Mesenchymal stem cell (in vitro differentiated cells and primary cell): ENCODE results near the gene CORO2B.
A peak's percentile ranks its signal among the peaks of the same experiment; 100 is the strongest.

Experiments
- DNase-seq: peaks from one replicate; pipeline ENCODE4 v3.0.0-alpha.2; 2013
- H2AFZ ChIP-seq: one replicate; pipeline ENCODE4 v1.6.1; 2013; ENCODE audit warnings: low read depth, mild to moderate bottlenecking, control low read depth, inconsistent platforms, low read length, moderate library complexity
- H2AK5ac ChIP-seq: 2 replicates; pipeline ENCODE4 v1.6.1; 2013; ENCODE audit warnings: low read length, moderate library complexity, mild to moderate bottlenecking, inconsistent platforms; ENCODE audit not compliant: severe bottlenecking
- H2BK120ac ChIP-seq: one replicate; pipeline ENCODE4 v1.6.1; 2013; ENCODE audit warnings: low read depth, mild to moderate bottlenecking, inconsistent platforms, low read length, moderate library complexity
- H2BK12ac ChIP-seq, 2 experiments: one replicate each; pipeline ENCODE4 v1.6.1; 2013; ENCODE audit warnings: inconsistent platforms in 2 of 2, low read length in 2 of 2, mild to moderate bottlenecking in 2 of 2, moderate library complexity in 2 of 2, control low read depth in 1 of 2
- H2BK15ac ChIP-seq: one replicate; pipeline ENCODE4 v1.6.1; 2013; ENCODE audit warnings: mild to moderate bottlenecking, low read depth, inconsistent platforms; ENCODE audit not compliant: poor library complexity, severe bottlenecking
- H2BK5ac ChIP-seq: 2 replicates; pipeline ENCODE4 v1.6.1; 2013; ENCODE audit warnings: low read depth, mild to moderate bottlenecking, low read length, control low read depth, inconsistent platforms; ENCODE audit not compliant: poor library complexity, severe bottlenecking
- H3K14ac ChIP-seq, 2 experiments: one replicate each; pipeline ENCODE4 v1.6.1; 2013; ENCODE audit warnings: inconsistent platforms in 2 of 2, low read length in 2 of 2, control low read depth in 1 of 2, mild to moderate bottlenecking in 1 of 2, moderate library complexity in 1 of 2
- H3K18ac ChIP-seq, 2 experiments: one replicate each; pipeline ENCODE4 v1.6.1; 2013; ENCODE audit warnings: inconsistent platforms in 2 of 2, low read length in 2 of 2, control low read depth in 1 of 2, low read depth in 1 of 2, mild to moderate bottlenecking in 1 of 2
- H3K23ac ChIP-seq, 2 experiments: one replicate each; pipeline ENCODE4 v1.6.1; 2013; ENCODE audit warnings: inconsistent platforms in 2 of 2, low read length in 2 of 2, mild to moderate bottlenecking in 2 of 2, moderate library complexity in 2 of 2, control low read depth in 1 of 2
- H3K27ac ChIP-seq: 2 replicates; pipeline ENCODE4 v1.5.1; 2013; ENCODE audit warnings: mild to moderate bottlenecking, moderate library complexity, low read length, control low read depth, inconsistent platforms; ENCODE audit not compliant: poor library complexity, severe bottlenecking
- H3K27me3 ChIP-seq, 2 experiments: 2 replicates each; pipeline versions ENCODE4 v1.6.1 to v1.7.0; 2013; ENCODE audit warnings: low read length in 2 of 2, mild to moderate bottlenecking in 2 of 2, moderate library complexity in 2 of 2, control low read depth in 1 of 2, inconsistent platforms in 1 of 2; ENCODE audit not compliant: control insufficient read depth in 1 of 2, insufficient read depth in 1 of 2
- H3K36me3 ChIP-seq, 2 experiments: 2 replicates each; pipeline versions ENCODE4 v1.6.1 to v1.7.0; 2013; ENCODE audit warnings: low read length in 2 of 2, control low read depth in 1 of 2, inconsistent platforms in 1 of 2, low read depth in 1 of 2, mild to moderate bottlenecking in 1 of 2; ENCODE audit not compliant: insufficient read depth in 2 of 2, control insufficient read depth in 1 of 2
- H3K4ac ChIP-seq, 2 experiments: one replicate each; pipeline ENCODE4 v1.6.1; 2013; ENCODE audit warnings: inconsistent platforms in 2 of 2, low read length in 2 of 2, mild to moderate bottlenecking in 2 of 2, moderate library complexity in 2 of 2, control low read depth in 1 of 2, low read depth in 1 of 2
- H3K4me1 ChIP-seq: 2 replicates; pipeline ENCODE4 v1.6.1; 2013; ENCODE audit warnings: low read depth, low read length, control low read depth; ENCODE audit not compliant: control insufficient read depth, insufficient read depth
- H3K4me2 ChIP-seq: 2 replicates; pipeline ENCODE4 v1.6.1; 2013; ENCODE audit warnings: low read length, mild to moderate bottlenecking, inconsistent platforms; ENCODE audit not compliant: poor library complexity, severe bottlenecking
- H3K4me3 ChIP-seq, 2 experiments: 2 replicates each; pipeline versions ENCODE4 v1.5.1 to v1.7.0; 2013; ENCODE audit warnings: low read length in 2 of 2, mild to moderate bottlenecking in 2 of 2, control low read depth in 1 of 2, low read depth in 1 of 2; ENCODE audit not compliant: insufficient read depth in 1 of 2
- H3K79me1 ChIP-seq: replicated peaks from 2 replicates; pipeline ENCODE4 v1.6.1; 2013; ENCODE audit warnings: mild to moderate bottlenecking, control low read depth, low read length, inconsistent platforms; ENCODE audit not compliant: poor library complexity, severe bottlenecking
- H3K9ac ChIP-seq: 2 replicates; pipeline ENCODE4 v1.7.0; 2013; ENCODE audit warnings: mild to moderate bottlenecking, low read length, moderate library complexity
- H3K9me3 ChIP-seq: 2 replicates; pipeline ENCODE4 v1.7.0; 2013; ENCODE audit warnings: mild to moderate bottlenecking, low read length; ENCODE audit not compliant: control insufficient read depth
- H4K8ac ChIP-seq: one replicate; pipeline ENCODE4 v1.6.1; 2013; ENCODE audit warnings: inconsistent platforms, mild to moderate bottlenecking, low read length, moderate library complexity
- H4K91ac ChIP-seq: one replicate; pipeline ENCODE4 v1.6.1; 2013; ENCODE audit warnings: mild to moderate bottlenecking, low read length, inconsistent platforms
- WGBS: methylation state at CpG from one replicate; pipeline ENCODE4 v1.1.7; 2013; ENCODE audit warnings: mixed read lengths; 5-methylcytosine and 5-hydroxymethylcytosine counted together

CORO2B gene

DNA sequence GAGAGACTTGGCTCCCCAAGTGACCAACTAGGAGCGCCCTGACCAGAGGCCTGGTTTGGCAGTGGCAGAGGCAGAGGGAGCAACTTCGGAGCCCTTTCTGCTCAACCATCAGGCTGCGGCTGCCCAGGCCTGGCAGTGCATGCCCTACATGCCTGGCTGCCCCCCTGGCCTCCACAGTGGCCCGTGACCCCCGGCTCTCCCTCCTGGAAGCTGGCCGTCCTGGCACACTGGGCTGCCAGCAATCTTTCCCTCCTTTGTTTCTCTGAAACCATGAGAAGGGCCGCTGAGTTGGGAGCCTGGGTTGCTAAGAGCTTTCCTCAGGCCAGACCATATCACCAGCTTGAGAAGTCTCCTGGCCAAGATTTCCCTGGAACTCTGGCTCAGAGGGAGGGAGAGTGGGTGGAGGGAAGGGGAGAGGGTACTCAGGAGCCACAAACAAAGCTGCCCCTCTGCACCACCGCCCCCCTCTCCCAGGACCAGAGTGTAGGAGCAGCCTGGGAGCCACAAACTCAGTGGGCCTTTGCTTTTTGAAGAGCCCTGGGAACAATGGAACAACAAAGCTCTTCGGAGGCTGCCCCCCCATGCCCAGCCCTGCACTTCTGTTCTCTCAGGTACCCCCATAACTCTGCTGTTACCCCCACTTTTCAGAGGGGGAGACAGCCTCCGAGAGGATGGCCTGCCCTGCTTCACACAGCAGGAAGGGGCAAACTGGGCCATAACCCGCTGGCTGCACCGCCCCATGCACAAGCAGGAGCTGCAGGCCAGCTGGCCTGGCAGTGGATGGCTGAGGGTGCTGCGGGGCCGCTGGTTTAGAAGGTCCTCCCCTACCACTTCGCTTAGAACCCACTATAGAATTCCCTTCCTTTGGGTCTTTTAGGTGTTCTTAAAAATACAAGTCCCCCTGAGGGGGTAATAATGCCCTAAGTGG is 11.3 kb downstream of the CORO2B start:
- WGBS, result 95% methylated on average over 12 of the region's 15 CpGs
- peak overlapping the region; percentile 73 for H2BK120ac ChIP-seq
- H3K4me1 ChIP-seq, result peaks cover 47% of the 10 kb centered on the region
- DNase-seq, result no peak
- peak overlapping the region; percentile 45 to 89 for H3K18ac ChIP-seq
- no peaks in the 10 kb centered on the region for H3K27me3 ChIP-seq
- H3K9me3 ChIP-seq, result no peaks in the 10 kb centered on the region
- H3K27ac ChIP-seq, result no peak overlapping the region
- H3K36me3 ChIP-seq, result peaks cover 0 to 3% of the 10 kb centered on the region in 2 experiments
- H2AK5ac ChIP-seq, result peak overlapping the region; percentile 69
- H3K4me2 ChIP-seq, result no peak overlapping the region
- H3K23ac ChIP-seq, result peak overlapping the region in 1 of 2 experiments; percentile 66
- no peak overlapping the region for H3K14ac ChIP-seq
- peak overlapping the region; percentile 27 for H4K8ac ChIP-seq
- H2BK5ac ChIP-seq, result peak overlapping the region; percentile 10
- H3K79me1 ChIP-seq, result peaks cover 21% of the 10 kb centered on the region
- no peak overlapping the region for H3K4me3 ChIP-seq
- peak overlapping the region; percentile 28 to 59 for H3K4ac ChIP-seq
- H2AFZ ChIP-seq, result no peak overlapping the region
- H4K91ac ChIP-seq, result peak overlapping the region; percentile 77
- peak overlapping the region; percentile 63 for H2BK15ac ChIP-seq
- H3K9ac ChIP-seq, result peak overlapping the region; percentile 26
- peak overlapping the region; percentile 38 to 77 for H2BK12ac ChIP-seq

- Histone ChIP-seq H3K4ac (peak overlapping the region in 1 of 2 experiments; percentile 39), H3K23ac (no peak overlapping the region), H2AK5ac (no peak overlapping the region), H3K27me3 (no peaks in the 10 kb centered on the region), H4K91ac (peak overlapping the region; percentile 8), H2BK5ac (no peak overlapping the region), H3K14ac (no peak overlapping the region), H3K27ac (no peak overlapping the region), H3K4me2 (no peak overlapping the region), H2BK15ac (peak overlapping the region; percentile 78), H3K4me3 (no peak overlapping the region), H3K79me1 (peaks cover 23% of the 10 kb centered on the region), H2BK120ac (peak overlapping the region; percentile 39), H3K36me3 (peaks cover 0 to 6% of the 10 kb centered on the region in 2 experiments), H3K18ac (peak overlapping the region in 1 of 2 experiments; percentile 31), H2AFZ (no peak overlapping the region), H4K8ac (peak overlapping the region; percentile 1), H3K9me3 (no peaks in the 10 kb centered on the region), H3K9ac (no peak overlapping the region), H2BK12ac (peak overlapping the region in 1 of 2 experiments; percentile 27), H3K4me1 (peaks cover 43% of the 10 kb centered on the region)
- no peak for DNase-seq
- WGBS, result 90% methylated on average over 9 of the region's 9 CpGs
Measured at GRCh38 chr15:68590721-68591389, 12.1 kb downstream of the CORO2B start.

- H3K36me3 ChIP-seq, result peaks cover 0 to 6% of the 10 kb centered on the region in 2 experiments
- H4K8ac ChIP-seq, result no peak overlapping the region
- peak overlapping the region; percentile 9 for H4K91ac ChIP-seq
- H2AFZ ChIP-seq, result no peak overlapping the region
- peak overlapping the region in 1 of 2 experiments; percentile 1 for H3K4ac ChIP-seq
- H3K79me1 ChIP-seq, result peaks cover 28% of the 10 kb centered on the region
- H3K4me2 ChIP-seq, result no peak overlapping the region
- H2AK5ac ChIP-seq, result no peak overlapping the region
- H3K4me3 ChIP-seq, result no peak overlapping the region
- no peak overlapping the region for H3K14ac ChIP-seq
- peak overlapping the region in 1 of 2 experiments; percentile 4 for H2BK12ac ChIP-seq
- 40% methylated on average over 1 of the region's 4 CpGs for WGBS
- no peak overlapping the region for H2BK5ac ChIP-seq
- no peaks in the 10 kb centered on the region for H3K9me3 ChIP-seq
- H3K23ac ChIP-seq, result no peak overlapping the region
- peak overlapping the region in 1 of 2 experiments; percentile 52 for H3K18ac ChIP-seq
- DNase-seq, result peak; percentile 82
- H2BK120ac ChIP-seq, result no peak overlapping the region
- no peaks in the 10 kb centered on the region for H3K27me3 ChIP-seq
- H3K27ac ChIP-seq, result no peak overlapping the region
- no peak overlapping the region for H2BK15ac ChIP-seq
- peaks cover 38% of the 10 kb centered on the region for H3K4me1 ChIP-seq
- H3K9ac ChIP-seq, result no peak overlapping the region
Measured at GRCh38 chr15:68592054-68592453, 13.3 kb downstream of the CORO2B start.

- Histone ChIP-seq H3K23ac (no peak overlapping the region), H3K4me3 (no peak overlapping the region), H3K79me1 (peaks cover 28% of the 10 kb centered on the region), H2BK15ac (no peak overlapping the region), H2BK12ac (no peak overlapping the region), H4K91ac (no peak overlapping the region), H2AK5ac (no peak overlapping the region), H3K27ac (no peak overlapping the region), H4K8ac (no peak overlapping the region), H3K14ac (no peak overlapping the region), H3K4ac (no peak overlapping the region), H3K4me2 (no peak overlapping the region), H2AFZ (no peak overlapping the region), H3K9ac (no peak overlapping the region), H2BK5ac (no peak overlapping the region), H3K9me3 (no peaks in the 10 kb centered on the region), H3K27me3 (no peaks in the 10 kb centered on the region), H3K36me3 (peaks cover 0 to 6% of the 10 kb centered on the region in 2 experiments), H3K18ac (no peak overlapping the region), H3K4me1 (peaks cover 36% of the 10 kb centered on the region), H2BK120ac (no peak overlapping the region)
- peak; percentile 44 for DNase-seq
- WGBS, result 76% methylated on average over 3 of the region's 3 CpGs
Measured at GRCh38 chr15:68592544-68592943, 13.8 kb downstream of the CORO2B start.
